Activated naive CD4-positive, alpha-beta T cell treated with Interleukin-2 at 50 U/mL for 16 hours (primary cell): ENCODE results near the gene AASDHPPT.

Source experiments
- DNase-seq: peaks from one replicate; pipeline ENCODE4 v3.0.0-alpha.2; 2020

The AASDHPPT gene

GRCh38 chr11:106087815-106088435 lies 10.5 kb downstream of the AASDHPPT start:
- peak; percentile 43 for DNase-seq

GRCh38 chr11:106088896-106089295 lies 11.4 kb downstream of the AASDHPPT start:
- no peak for DNase-seq

GRCh38 chr11:106091480-106092123 lies 14.1 kb downstream of the AASDHPPT start:
- peak; percentile 7 for DNase-seq

- no peak for DNase-seq
Measured at GRCh38 chr11:106092446-106092845, 15.0 kb downstream of the AASDHPPT start.

GRCh38 chr11:106098893-106099553 lies 21.6 kb downstream of the AASDHPPT start:
- no peak for DNase-seq

GRCh38 chr11:106101370-106101769 lies 23.9 kb downstream of the AASDHPPT start:
- DNase-seq, result no peak

- DNase-seq, result no peak
Measured at GRCh38 chr11:106101819-106102218, 24.4 kb downstream of the AASDHPPT start.

- no peak for DNase-seq
Measured at GRCh38 chr11:106105986-106106385, 28.5 kb downstream of the AASDHPPT start.

- no peak for DNase-seq
Measured at GRCh38 chr11:106121570-106122320, 44.3 kb downstream of the AASDHPPT start.

- no peak for DNase-seq
Measured at GRCh38 chr11:106127604-106128003, 50.1 kb downstream of the AASDHPPT start.

GRCh38 chr11:106128740-106129139 lies 51.3 kb downstream of the AASDHPPT start:
- DNase-seq, result no peak

- no peak for DNase-seq
Measured at GRCh38 chr11:106131998-106132397, 54.5 kb downstream of the AASDHPPT start.

GRCh38 chr11:106132582-106133354 lies 55.3 kb downstream of the AASDHPPT start:
- DNase-seq, result no peak

- DNase-seq, result no peak
Measured at GRCh38 chr11:106133529-106133928, 56.1 kb downstream of the AASDHPPT start.

- no peak for DNase-seq
Measured at GRCh38 chr11:106137061-106137460, 59.6 kb downstream of the AASDHPPT start.

- no peak for DNase-seq
Measured at GRCh38 chr11:106137758-106138157, 60.3 kb downstream of the AASDHPPT start.
